ENCODE measurements around the gene GPHN.
A peak's percentile ranks its signal among the peaks of the same experiment; 100 is the strongest.

The GPHN gene

GRCh38 chr14:67127174-67127573, 619.2 kb downstream of the GPHN start:
- FAIRE-seq, result no peak
- DNase-seq (ENCODE audit: extremely low spot score, insufficient read length, low read depth), result no peak

- DNase-seq (ENCODE audit: extremely low spot score, insufficient read length, low read depth) (no peak), FAIRE-seq (no peak)
These were observed 621.8 kb downstream of the GPHN start for GRCh38 chr14:67129768-67130167.

DNA sequence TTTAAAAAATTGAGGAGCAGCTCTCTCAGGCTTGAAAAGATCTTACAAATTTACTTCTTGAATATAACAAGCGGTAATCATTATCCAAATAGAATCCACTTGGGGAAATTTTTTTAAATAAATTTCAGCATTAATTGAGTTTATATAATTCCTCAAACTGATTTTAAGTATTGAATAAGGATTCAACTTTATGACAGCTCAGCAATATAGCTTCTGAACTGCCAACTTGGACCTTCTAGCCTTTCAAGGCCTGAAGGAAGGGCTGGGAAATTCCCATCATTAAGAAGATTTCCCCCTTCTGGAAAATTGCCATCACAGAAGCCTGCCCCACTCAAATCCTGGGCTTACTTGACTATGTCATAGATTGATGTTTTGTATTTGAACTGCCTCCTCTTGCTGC, 623.7 kb downstream of the GPHN start:
- DNase-seq (ENCODE audit: extremely low spot score, insufficient read length, low read depth) (no peak), FAIRE-seq (no peak)

- no peak for FAIRE-seq
These were observed 625.2 kb downstream of the GPHN start for GRCh38 chr14:67133144-67133543.

DNA sequence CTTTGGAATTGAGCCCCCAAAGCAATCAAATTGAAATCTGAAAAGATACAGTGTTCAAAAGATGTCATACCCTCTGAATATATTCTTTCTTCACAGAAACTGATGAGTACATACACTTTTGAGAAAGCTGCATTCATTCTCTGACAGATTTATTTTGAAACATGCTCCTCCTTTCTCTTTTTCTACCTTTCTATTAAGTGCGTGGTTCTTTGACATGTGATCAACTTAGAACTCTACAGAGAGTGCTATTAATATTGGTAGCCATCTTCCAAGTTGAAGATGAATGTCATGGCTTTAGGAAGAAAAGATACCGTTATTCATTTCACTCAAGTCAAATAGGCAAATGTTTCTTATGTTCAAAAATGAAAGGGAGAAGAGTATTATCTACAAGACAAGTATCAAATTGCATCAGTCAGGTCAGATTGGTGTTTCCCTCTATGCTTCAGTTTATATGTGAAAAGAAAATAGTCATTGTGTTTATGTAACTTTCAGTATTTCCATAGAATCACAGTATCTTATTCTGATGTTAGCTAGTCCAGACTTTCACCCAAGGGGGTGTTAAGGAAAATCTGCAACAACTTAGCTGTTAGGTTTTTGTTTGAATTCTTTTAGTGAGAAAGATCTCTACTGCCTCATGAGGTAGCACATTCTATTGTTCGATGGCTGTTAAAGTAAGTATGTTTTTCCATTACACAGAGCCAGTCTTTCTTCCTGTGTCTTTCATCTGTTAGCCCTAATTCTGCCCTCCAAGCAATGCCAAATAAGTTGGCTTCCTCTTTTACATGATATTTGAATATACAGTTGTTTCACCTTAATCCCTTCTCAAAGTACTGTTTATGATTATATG, 625.9 kb downstream of the GPHN start:
- peak; percentile 29 for FAIRE-seq

More at GRCh38 chr14:67133144-67133543, 625.2 kb downstream of the GPHN start:
- no peak for DNase-seq (ENCODE audit: extremely low spot score, insufficient read length, low read depth)

GRCh38 chr14:67137744-67138371, 629.9 kb downstream of the GPHN start:
- DNase-seq (ENCODE audit: extremely low spot score, insufficient read length, low read depth), result no peak
- no peak for FAIRE-seq

More for the DNA sequence above, 625.9 kb downstream of the GPHN start:
- no peak for DNase-seq (ENCODE audit: extremely low spot score, insufficient read length, low read depth)

GRCh38 chr14:67140556-67140955, 632.6 kb downstream of the GPHN start:
- no peak for FAIRE-seq
- DNase-seq (ENCODE audit: extremely low spot score, insufficient read length, low read depth), result no peak

DNA sequence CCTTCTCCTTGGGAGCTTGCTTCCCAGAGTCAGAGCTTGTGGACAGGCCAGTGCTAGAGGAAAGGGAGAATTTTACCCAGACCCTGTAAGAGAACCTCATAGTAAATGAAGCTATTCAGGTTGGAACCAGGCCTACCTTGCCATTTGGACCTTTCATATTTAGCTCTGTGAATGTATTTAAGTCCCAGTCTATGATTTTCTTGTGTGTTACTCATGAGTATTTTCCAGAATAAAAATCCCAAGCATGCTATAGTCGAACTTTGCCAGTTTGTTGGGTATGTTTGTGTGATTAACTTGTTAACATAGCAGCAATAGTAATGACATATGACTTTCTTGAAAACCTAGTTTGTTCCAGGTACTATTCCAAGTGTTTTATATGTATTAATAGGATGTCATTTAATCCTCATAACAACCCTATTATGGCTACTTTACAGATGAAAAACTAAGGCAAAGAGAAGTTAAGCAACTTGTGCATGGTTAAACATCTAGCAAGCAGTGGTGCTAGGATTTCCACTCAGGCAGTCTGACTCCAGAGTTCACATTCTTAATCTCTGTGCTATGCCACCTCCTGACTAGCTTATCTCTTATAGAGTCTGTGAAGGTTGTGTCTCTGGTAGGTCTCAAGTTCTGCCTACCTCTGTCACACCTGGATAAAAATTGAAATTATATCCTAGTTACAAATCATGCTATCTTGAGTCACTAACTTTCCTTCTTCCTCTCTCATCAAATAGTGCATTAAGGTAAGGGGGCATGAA, 633.4 kb downstream of the GPHN start:
- FAIRE-seq (no peak), DNase-seq (ENCODE audit: extremely low spot score, insufficient read length, low read depth) (no peak)

GRCh38 chr14:67151082-67151666, 643.2 kb downstream of the GPHN start:
- DNase-seq (ENCODE audit: extremely low spot score, insufficient read length, low read depth) (no peak), FAIRE-seq (no peak)

GRCh38 chr14:67158566-67158965, 650.6 kb downstream of the GPHN start:
- DNase-seq (ENCODE audit: extremely low spot score, insufficient read length, low read depth) (no peak), FAIRE-seq (no peak)

- no peak for FAIRE-seq
These were observed 654.4 kb downstream of the GPHN start for GRCh38 chr14:67162385-67162784.

GRCh38 chr14:67166450-67166853, 658.5 kb downstream of the GPHN start:
- peak; percentile 82 for FAIRE-seq
- no peak for DNase-seq (ENCODE audit: extremely low spot score, insufficient read length, low read depth)

More at GRCh38 chr14:67162385-67162784, 654.4 kb downstream of the GPHN start:
- no peak for DNase-seq (ENCODE audit: extremely low spot score, insufficient read length, low read depth)

GRCh38 chr14:67167420-67168109, 659.6 kb downstream of the GPHN start:
- DNase-seq (ENCODE audit: extremely low spot score, insufficient read length, low read depth) (no peak), FAIRE-seq (no peak)

DNA sequence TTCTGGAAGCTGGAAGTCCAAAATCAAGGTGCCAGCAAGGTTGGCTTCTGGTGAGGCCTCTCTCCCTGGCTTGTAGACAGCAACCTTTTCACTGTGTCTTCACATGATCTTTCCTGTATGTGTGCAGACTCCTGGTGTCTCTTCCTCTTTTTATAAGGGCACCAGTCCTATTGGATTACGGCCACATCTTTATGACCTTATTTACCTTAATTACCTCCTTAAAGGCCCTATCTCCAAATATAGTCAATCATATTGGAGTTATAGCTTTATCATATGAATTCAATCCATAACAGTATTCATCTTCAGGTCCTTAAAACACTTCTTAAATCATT, 660.1 kb downstream of the GPHN start:
- no peak for FAIRE-seq
- no peak for DNase-seq (ENCODE audit: extremely low spot score, insufficient read length, low read depth)

GRCh38 chr14:67170660-67171059, 662.7 kb downstream of the GPHN start:
- FAIRE-seq (no peak), DNase-seq (ENCODE audit: extremely low spot score, insufficient read length, low read depth) (no peak)

GRCh38 chr14:67172056-67172455, 664.1 kb downstream of the GPHN start:
- DNase-seq (ENCODE audit: extremely low spot score, insufficient read length, low read depth) (no peak), FAIRE-seq (no peak)

DNA sequence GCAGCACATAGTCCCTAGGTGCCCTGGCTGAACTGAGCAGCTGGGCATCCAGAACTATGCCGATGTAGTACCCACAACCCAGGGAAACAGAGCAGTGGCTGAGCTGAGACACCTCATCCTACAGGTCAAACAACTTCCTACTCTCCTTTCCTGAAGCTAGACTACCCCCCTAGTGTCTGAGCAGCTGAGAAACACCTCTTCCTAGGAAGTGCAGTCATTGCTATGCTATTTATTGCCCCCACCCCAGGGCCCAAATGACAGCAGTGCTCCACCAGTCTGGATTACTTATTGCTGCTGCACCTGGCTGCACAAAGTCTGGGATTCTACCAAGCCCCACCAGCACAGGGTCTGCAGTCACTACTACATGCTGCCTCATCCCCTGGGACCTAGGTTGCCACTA, 664.6 kb downstream of the GPHN start:
- DNase-seq (ENCODE audit: extremely low spot score, insufficient read length, low read depth) (no peak), FAIRE-seq (no peak)

DNA sequence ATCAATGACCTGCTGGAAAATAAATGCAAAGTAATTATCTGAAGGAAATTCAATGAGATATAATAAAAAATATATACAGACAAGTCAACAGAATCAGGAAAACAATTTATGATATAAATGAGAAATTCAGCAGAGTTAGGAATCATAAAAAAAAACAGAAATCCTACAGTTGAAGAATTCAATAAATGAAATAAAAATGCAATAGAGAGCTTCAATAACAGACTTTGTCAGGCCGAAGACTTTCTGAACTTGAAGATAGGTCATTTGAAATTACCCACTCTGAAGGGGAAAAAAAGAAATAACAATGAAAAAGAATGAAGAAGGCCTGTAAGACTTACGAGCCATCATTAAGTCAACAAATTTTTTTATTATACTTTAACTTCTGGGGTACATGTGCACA, 665.8 kb downstream of the GPHN start:
- no peak for FAIRE-seq
- DNase-seq (ENCODE audit: extremely low spot score, insufficient read length, low read depth), result no peak

- FAIRE-seq (no peak), DNase-seq (ENCODE audit: extremely low spot score, insufficient read length, low read depth) (no peak)
These were observed 678.3 kb downstream of the GPHN start for GRCh38 chr14:67186172-67186768.

Measured in GM18507 (cell line).